T-cell (primary cell): ENCODE data around the gene PRKD1. TPM values are rescaled to one million over a fixed set of nuclear protein-coding genes. Genes with fewer than 3 reads are reported as not detected.
"Not testable (repeated sequence)": the region's sequence is repeated elsewhere in the genome, so short reads cannot be mapped to it uniquely, and the experiment has no call there.

Experiments
- ATAC-seq, 4 experiments: fragments of 200-7000 bp in 3 of 4; fragments of 150-1000 bp in 1 of 4; cut with Tn5 transposase; replicated peaks in 1 of 4; 1 replicate in 3 of 4; 2 replicates in 1 of 4; pipeline ENCODE4 v1.10.0; 2021; ENCODE audit warnings: moderate library complexity in 3 of 4, mild to moderate bottlenecking in 2 of 4, moderate number of reproducible peaks in 1 of 4
- CTCF ChIA-PET, 2 donors: fragments of 300-600 bp; sonication (Branson Sonifier 250); formaldehyde crosslinking; loops; one replicate each; lab custom pipeline; 2022; ENCODE audit warnings: antibody characterized with exemption in 2 of 2; lab: Charles Lee
- POLR2A ChIA-PET, 2 donors: fragments of 300-600 bp; sonication (Branson Sonifier 250); formaldehyde crosslinking; loops; one replicate each; lab custom pipeline; 2022; ENCODE audit warnings: antibody characterized with exemption in 2 of 2; lab: Charles Lee
- DNase-seq, 35 experiments: peaks; one replicate each; pipeline versions ENCODE4 v3.0.0 to v3.0.0-alpha.2; 2013 to 2023
- H3K27ac ChIP-seq: one replicate; pipeline ENCODE4 v1.5.1; 2013; ENCODE audit warnings: low read length
- H3K27me3 ChIP-seq, 2 experiments: replicated peaks in 1 of 2; 1 replicate in 1 of 2; 2 replicates in 1 of 2; pipeline versions ENCODE4 v1.6.1 to v1.7.0; 2013; ENCODE audit warnings: low read length in 1 of 2, mixed read lengths in 1 of 2; ENCODE audit not compliant: control insufficient read depth in 2 of 2, insufficient read depth in 2 of 2; ENCODE audit errors: extremely low read depth in 1 of 2
- H3K36me3 ChIP-seq, 2 donors: 1 replicate in 1 of 2; 2 replicates in 1 of 2; pipeline versions ENCODE4 v1.6.1 to v1.7.0; 2013; ENCODE audit warnings: low read length in 1 of 2; ENCODE audit not compliant: control insufficient read depth in 2 of 2, insufficient read depth in 1 of 2; ENCODE audit errors: extremely low read depth in 1 of 2
- H3K4me1 ChIP-seq, 2 experiments: 1 replicate in 1 of 2; 2 replicates in 1 of 2; pipeline versions ENCODE4 v1.6.1 to v1.7.0; 2013; ENCODE audit warnings: low read length in 2 of 2, mixed read lengths in 1 of 2; ENCODE audit not compliant: insufficient read depth in 2 of 2, control insufficient read depth in 1 of 2; ENCODE audit errors: extremely low read depth in 1 of 2
- H3K4me3 ChIP-seq, 2 donors: 1 replicate in 1 of 2; 2 replicates in 1 of 2; pipeline versions ENCODE4 v1.5.1 to v1.7.0; 2013; ENCODE audit warnings: mild to moderate bottlenecking in 2 of 2, low read length in 1 of 2, moderate library complexity in 1 of 2; ENCODE audit not compliant: control insufficient read depth in 1 of 2; ENCODE audit errors: extremely low read depth in 1 of 2
- H3K9me3 ChIP-seq: 2 replicates; pipeline ENCODE4 v1.7.0; 2013
- H3K27ac Mint-ChIP-seq, 2 donors: one replicate each; pipeline ENCODE4 v1.8.0; 2020 to 2021; ENCODE audit warnings: mild to moderate bottlenecking in 2 of 2, mixed read lengths in 2 of 2
- H3K27me3 Mint-ChIP-seq, 2 donors: one replicate each; pipeline ENCODE4 v1.8.0; 2021 to 2022; ENCODE audit warnings: mixed read lengths in 2 of 2
- H3K36me3 Mint-ChIP-seq: one replicate; pipeline ENCODE4 v1.8.0; 2021; ENCODE audit warnings: mixed read lengths
- H3K4me1 Mint-ChIP-seq, 3 donors: one replicate each; pipeline ENCODE4 v1.8.0; 2020 to 2022; ENCODE audit warnings: mixed read lengths in 3 of 3, mild to moderate bottlenecking in 1 of 3
- H3K4me3 Mint-ChIP-seq, 3 donors: one replicate each; pipeline ENCODE4 v1.8.0; 2020 to 2022; ENCODE audit warnings: mild to moderate bottlenecking in 3 of 3, mixed read lengths in 3 of 3, moderate library complexity in 3 of 3
- H3K9me3 Mint-ChIP-seq, 3 donors: one replicate each; pipeline ENCODE4 v1.8.0; 2020 to 2022; ENCODE audit warnings: mixed read lengths in 3 of 3
- WGBS: methylation state at CpG from one replicate; pipeline ENCODE4 v1.1.5; 2013; ENCODE audit warnings: missing lambda C conversion rate; ENCODE audit not compliant: insufficient coverage; 5-methylcytosine and 5-hydroxymethylcytosine counted together
- total RNA-seq, 35 experiments: library from RNA in 6 of 35; stranded (reverse) in 6 of 35; fragments of 120-200 nt in 1 of 35; gene quantifications; one replicate each; pipeline versions ENCODE4 v1.2.1 to v1.2.4 and lab custom pipeline; 2013 to 2026

The PRKD1 gene
- total RNA-seq, 5 donors from 2014 or later (not counting 1 experiment from before 2014, with no cell fraction given) = 0.28 to 0.43 TPM; not detected in 3

DNA sequence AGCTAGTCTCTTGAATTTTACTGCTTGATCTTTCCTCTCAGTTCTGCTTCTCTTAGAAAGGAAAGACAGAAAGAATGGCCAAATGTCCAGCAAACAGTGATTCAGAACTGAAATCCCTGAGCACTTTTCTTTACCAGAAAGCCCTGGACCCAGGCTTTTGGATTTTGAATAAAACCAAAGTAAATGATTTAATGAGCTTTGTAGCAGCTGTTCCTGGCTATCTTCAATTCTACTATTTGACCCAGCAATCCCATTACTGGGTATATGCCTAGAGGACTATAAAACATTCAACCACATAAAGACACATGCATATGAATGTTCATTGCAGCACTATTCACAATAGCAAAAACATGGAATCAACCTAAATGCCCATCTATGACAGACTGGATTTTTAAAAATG is 187.2 kb downstream of the PRKD1 start:
- H3K36me3 ChIP-seq = no peaks in the 10 kb centered on the region
- H3K4me3 Mint-ChIP-seq = no peak overlapping the region
- peaks cover 5 to 10% (median 9%) of the 10 kb centered on the region in 3 donors for H3K9me3 Mint-ChIP-seq
- no peaks in the 10 kb centered on the region for H3K27me3 Mint-ChIP-seq
- no peaks in the 10 kb centered on the region for H3K27me3 ChIP-seq
- ATAC-seq (no peak), DNase-seq (no peak)
- H3K27ac Mint-ChIP-seq = no peak overlapping the region
- ChIA-PET CTCF (no interaction called here), POLR2A (interaction anchor here in 1 of 2 donors (0.6 kb wide), 1 partner anchor 1256 kb away, joined by 4 read pairs; no protein-coding TSS in a partner anchor)
- no peaks in the 10 kb centered on the region for H3K9me3 ChIP-seq
- H3K4me1 ChIP-seq = no peaks in the 10 kb centered on the region
- H3K27ac ChIP-seq = no peak overlapping the region
- H3K4me3 ChIP-seq = no peak overlapping the region
- no peaks in the 10 kb centered on the region for H3K36me3 Mint-ChIP-seq
- no peaks in the 10 kb centered on the region for H3K4me1 Mint-ChIP-seq

- Histone ChIP-seq H3K4me1 (no peaks in the 10 kb centered on the region), H3K36me3 (no peaks in the 10 kb centered on the region), H3K4me3 (no peak overlapping the region), H3K27me3 (no peaks in the 10 kb centered on the region), H3K27ac (no peak overlapping the region), H3K9me3 (peaks cover 3% of the 10 kb centered on the region)
- ChIA-PET CTCF (no interaction called here), POLR2A (no interaction called here)
- no peaks in the 10 kb centered on the region for H3K4me1 Mint-ChIP-seq
- DNase-seq (no peak), ATAC-seq (no peak)
- peaks cover 1 to 12% (median 5%) of the 10 kb centered on the region in 3 donors for H3K9me3 Mint-ChIP-seq
- H3K27ac Mint-ChIP-seq = no peak overlapping the region
- WGBS = no CpG with 5 or more reads among the region's 1 CpG
- H3K27me3 Mint-ChIP-seq = no peaks in the 10 kb centered on the region
- no peaks in the 10 kb centered on the region for H3K36me3 Mint-ChIP-seq
- no peak overlapping the region for H3K4me3 Mint-ChIP-seq
These were observed 188.7 kb downstream of the PRKD1 start for GRCh38 chr14:29738950-29739349.

- DNase-seq (no peak), ATAC-seq (no peak)
- Mint-ChIP-seq H3K9me3 (peaks cover 0 to 8% (median 3%) of the 10 kb centered on the region in 3 donors), H3K27me3 (no peaks in the 10 kb centered on the region), H3K36me3 (no peaks in the 10 kb centered on the region), H3K4me3 (no peak overlapping the region), H3K4me1 (no peaks in the 10 kb centered on the region), H3K27ac (no peak overlapping the region)
- Histone ChIP-seq H3K4me1 (no peaks in the 10 kb centered on the region), H3K9me3 (peaks cover 3% of the 10 kb centered on the region), H3K36me3 (no peaks in the 10 kb centered on the region), H3K4me3 (no peak overlapping the region), H3K27me3 (no peaks in the 10 kb centered on the region), H3K27ac (no peak overlapping the region)
- ChIA-PET POLR2A (interaction anchor here in 1 of 2 donors (0.5 kb wide), 1 partner anchor 43 kb away, joined by 4 read pairs; no protein-coding TSS in a partner anchor), CTCF (no interaction called here)
- WGBS = no CpG with 5 or more reads among the region's 1 CpG
These were observed 189.6 kb downstream of the PRKD1 start for GRCh38 chr14:29738056-29738455.

DNA sequence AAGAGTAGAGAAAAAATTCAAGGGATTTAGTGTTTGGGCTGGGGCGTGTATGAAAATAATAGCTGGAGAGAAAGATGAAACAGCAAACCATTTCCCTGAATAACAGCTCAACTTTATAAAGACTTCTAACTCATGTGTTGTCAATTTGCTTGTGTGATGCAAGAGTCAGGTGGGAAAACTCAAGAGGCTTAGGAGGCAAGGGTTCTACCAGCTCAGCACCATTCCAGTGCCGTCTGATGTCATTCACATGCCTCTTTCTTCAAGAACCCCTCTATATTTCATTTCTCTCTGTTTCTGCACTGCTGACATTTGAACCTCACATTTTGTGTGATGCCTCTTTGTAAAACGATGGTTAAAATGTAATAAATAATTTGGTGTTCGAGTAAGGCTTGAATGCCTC is 192.2 kb downstream of the PRKD1 start:
- Histone ChIP-seq H3K27me3 (no peaks in the 10 kb centered on the region), H3K4me3 (no peak overlapping the region), H3K9me3 (peaks cover 3% of the 10 kb centered on the region), H3K4me1 (no peaks in the 10 kb centered on the region), H3K36me3 (no peaks in the 10 kb centered on the region), H3K27ac (no peak overlapping the region)
- H3K4me1 Mint-ChIP-seq = no peaks in the 10 kb centered on the region
- peaks cover 0 to 13% (median 4%) of the 10 kb centered on the region in 3 donors for H3K9me3 Mint-ChIP-seq
- no peak for ATAC-seq
- ChIA-PET CTCF (no interaction called here), POLR2A (no interaction called here)
- DNase-seq = no peak
- H3K27me3 Mint-ChIP-seq = no peaks in the 10 kb centered on the region
- no peak overlapping the region for H3K4me3 Mint-ChIP-seq
- WGBS = no CpG with 5 or more reads among the region's 4 CpGs
- H3K27ac Mint-ChIP-seq = no peak overlapping the region
- no peaks in the 10 kb centered on the region for H3K36me3 Mint-ChIP-seq

DNA sequence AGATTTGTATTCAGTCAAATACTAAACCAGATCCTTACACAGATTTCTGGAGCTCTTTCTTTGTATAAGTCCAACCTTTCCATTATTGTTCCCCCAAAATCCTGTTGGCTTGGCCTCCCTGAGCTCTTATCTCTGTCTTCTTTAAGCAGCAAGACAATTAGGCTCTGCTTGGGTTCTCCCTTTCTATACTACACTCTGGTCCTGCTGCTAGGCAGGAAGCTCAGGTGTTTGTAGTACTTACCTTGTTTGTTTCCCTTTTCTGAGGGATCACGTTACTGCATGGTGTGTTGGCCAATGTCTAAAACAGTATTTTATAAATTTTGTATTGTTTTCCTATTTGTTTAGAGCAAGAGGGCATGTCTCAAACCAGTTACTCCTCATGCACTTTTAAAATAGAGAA is 192.9 kb downstream of the PRKD1 start:
- no peak overlapping the region for H3K27ac ChIP-seq
- CTCF ChIA-PET = no interaction called here
- DNase-seq = no peak

GRCh38 chr14:29726560-29727331 is 200.9 kb downstream of the PRKD1 start:
- WGBS = no CpG with 5 or more reads among the region's 4 CpGs
- CTCF ChIA-PET = not testable (repeated sequence)

More for the DNA sequence above, 192.9 kb downstream of the PRKD1 start:
- no peaks in the 10 kb centered on the region for H3K27me3 ChIP-seq
- Mint-ChIP-seq H3K4me3 (no peak overlapping the region), H3K27ac (no peak overlapping the region), H3K27me3 (no peaks in the 10 kb centered on the region), H3K36me3 (no peaks in the 10 kb centered on the region), H3K4me1 (no peaks in the 10 kb centered on the region), H3K9me3 (peaks cover 4 to 13% (median 5%) of the 10 kb centered on the region in 3 donors)
- no peak overlapping the region for H3K4me3 ChIP-seq
- no peaks in the 10 kb centered on the region for H3K36me3 ChIP-seq
- ATAC-seq = no peak
- no CpG with 5 or more reads among the region's 1 CpG for WGBS
- POLR2A ChIA-PET = no interaction called here
- no peaks in the 10 kb centered on the region for H3K4me1 ChIP-seq
- H3K9me3 ChIP-seq = peaks cover 3% of the 10 kb centered on the region

More at GRCh38 chr14:29726560-29727331, 200.9 kb downstream of the PRKD1 start:
- H3K36me3 Mint-ChIP-seq, H3K4me3 Mint-ChIP-seq, H3K9me3 ChIP-seq, H3K36me3 ChIP-seq, POLR2A ChIA-PET, H3K27ac Mint-ChIP-seq, DNase-seq, H3K4me3 ChIP-seq, H3K4me1 ChIP-seq, H3K27ac ChIP-seq, H3K27me3 ChIP-seq, ATAC-seq, H3K27me3 Mint-ChIP-seq, H3K4me1 Mint-ChIP-seq: not testable (repeated sequence)
- H3K9me3 Mint-ChIP-seq = peaks cover 5 to 13% (median 7%) of the 10 kb centered on the region in 3 donors
